ENCODE results near the gene LRRTM4.
A peak's percentile ranks its signal among the peaks of the same experiment; 100 is the strongest.
"Not testable (repeated sequence)": the region's sequence is repeated elsewhere in the genome, so short reads cannot be mapped to it uniquely, and the experiment has no call there.

The LRRTM4 gene

GRCh38 chr2:77046339-77046738 lies 475.8 kb downstream of the LRRTM4 start:
- no peak for DNase-seq

- DNase-seq: not testable (repeated sequence)
These were observed 476.7 kb downstream of the LRRTM4 start for GRCh38 chr2:77045456-77045855.

- DNase-seq: no peak
These were observed 487.7 kb downstream of the LRRTM4 start for GRCh38 chr2:77034445-77034844.

- not testable (repeated sequence) for DNase-seq
These were observed 492.9 kb downstream of the LRRTM4 start for GRCh38 chr2:77029237-77029636.

- DNase-seq: no peak
These were observed 494.1 kb downstream of the LRRTM4 start for GRCh38 chr2:77028032-77028600.

- no peak for DNase-seq
These were observed 496.5 kb downstream of the LRRTM4 start for GRCh38 chr2:77025714-77026113.

DNA sequence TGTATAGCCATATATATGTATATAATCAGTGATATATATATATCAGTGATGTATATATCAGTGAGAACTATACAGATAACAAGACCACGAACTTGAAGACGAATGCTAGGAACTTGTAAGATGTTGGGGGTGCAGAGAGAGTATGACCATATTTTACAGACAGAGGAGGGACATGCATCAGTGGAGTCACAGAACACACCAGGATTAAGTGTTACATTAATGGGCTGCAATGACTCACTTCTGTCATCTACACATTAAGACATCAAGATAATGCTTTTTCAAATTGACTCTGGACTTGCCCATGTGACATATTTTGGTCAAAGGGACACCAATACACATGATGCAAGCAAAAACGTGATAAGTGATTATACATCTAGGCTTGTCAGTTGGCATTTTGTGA lies 501.0 kb downstream of the LRRTM4 start:
- DNase-seq: no peak

- no peak for DNase-seq
These were observed 504.0 kb downstream of the LRRTM4 start for GRCh38 chr2:77018219-77018618.

DNA sequence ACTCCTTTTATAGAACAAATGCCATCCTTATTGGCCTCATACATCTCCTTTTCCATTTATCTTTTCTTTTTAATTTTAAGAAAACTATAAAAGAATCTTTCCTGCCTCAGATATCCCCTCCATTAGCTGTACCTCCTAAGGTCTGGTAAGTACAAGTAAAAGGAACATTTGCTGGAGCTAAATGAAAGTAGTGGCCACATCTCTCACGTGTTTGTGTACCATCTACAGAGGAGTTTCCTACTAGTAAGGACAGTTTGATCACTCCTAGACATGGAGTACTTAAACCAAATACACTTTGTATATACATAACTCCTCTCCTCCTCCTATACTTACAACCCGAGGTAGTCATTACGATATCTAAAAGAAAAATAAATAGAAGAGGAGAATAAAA lies 504.8 kb downstream of the LRRTM4 start:
- no peak for DNase-seq

GRCh38 chr2:77016443-77017354 lies 505.5 kb downstream of the LRRTM4 start:
- peak in 1 of 2 experiments; percentile 4 for DNase-seq

DNA sequence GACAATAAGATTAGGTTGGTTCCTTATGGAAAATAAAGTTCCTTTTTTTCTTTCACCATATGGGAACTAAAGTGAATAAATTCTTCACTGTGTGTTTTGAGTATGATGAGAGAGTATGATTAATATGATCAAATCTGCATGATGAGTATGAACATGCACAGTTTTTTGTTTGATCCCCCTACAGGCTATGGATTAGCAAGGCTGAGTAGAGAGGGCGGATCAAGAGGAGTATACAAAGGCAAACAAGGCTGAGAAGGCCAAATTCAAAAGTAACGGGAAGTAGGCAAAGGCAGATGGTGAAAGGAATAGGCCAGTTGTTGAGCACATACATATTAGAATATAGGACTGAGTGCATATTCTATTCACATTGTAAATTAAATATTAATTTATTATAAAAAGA lies 508.2 kb downstream of the LRRTM4 start:
- no peak for DNase-seq

- no peak for DNase-seq
These were observed 508.7 kb downstream of the LRRTM4 start for GRCh38 chr2:77013457-77013856.

DNA sequence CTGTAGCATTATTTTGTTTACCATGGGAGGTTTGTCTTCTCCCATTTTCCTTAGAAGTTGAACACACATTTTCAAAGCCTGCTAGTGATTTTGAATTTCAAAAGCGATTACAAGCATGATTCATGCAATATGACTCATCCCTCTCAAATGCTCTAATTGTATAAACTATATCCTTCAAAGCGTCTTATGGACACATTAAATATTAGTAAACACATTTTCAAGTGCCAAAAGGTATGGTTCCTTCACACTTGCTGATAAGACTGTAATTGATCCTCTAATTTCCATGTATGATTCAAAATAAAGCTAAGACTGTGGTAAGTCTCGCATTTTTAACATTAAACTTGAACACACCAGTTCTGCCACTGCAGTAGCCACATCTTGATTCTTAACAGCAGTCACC lies 512.9 kb downstream of the LRRTM4 start:
- DNase-seq: no peak

GRCh38 chr2:77008853-77009252 lies 513.3 kb downstream of the LRRTM4 start:
- DNase-seq: no peak

DNA sequence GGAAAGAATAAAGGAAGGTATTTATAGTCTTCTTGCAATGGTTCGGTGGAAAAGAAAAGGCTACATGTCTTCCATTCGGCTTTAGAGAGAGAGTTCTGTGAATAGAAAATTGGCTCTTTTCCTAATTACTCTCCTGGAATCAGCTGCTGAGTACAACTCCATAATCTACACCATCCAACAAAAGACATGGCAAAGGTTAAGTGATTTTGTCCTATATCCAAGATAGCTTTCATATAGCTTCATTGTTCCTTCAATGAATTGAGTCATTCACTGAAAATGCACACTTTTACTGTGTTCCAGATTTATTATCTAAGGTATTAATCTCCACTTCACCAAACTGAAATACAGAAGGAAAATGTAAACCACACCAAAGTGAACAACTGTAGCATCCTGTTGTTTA lies 514.5 kb downstream of the LRRTM4 start:
- DNase-seq: no peak

DNA sequence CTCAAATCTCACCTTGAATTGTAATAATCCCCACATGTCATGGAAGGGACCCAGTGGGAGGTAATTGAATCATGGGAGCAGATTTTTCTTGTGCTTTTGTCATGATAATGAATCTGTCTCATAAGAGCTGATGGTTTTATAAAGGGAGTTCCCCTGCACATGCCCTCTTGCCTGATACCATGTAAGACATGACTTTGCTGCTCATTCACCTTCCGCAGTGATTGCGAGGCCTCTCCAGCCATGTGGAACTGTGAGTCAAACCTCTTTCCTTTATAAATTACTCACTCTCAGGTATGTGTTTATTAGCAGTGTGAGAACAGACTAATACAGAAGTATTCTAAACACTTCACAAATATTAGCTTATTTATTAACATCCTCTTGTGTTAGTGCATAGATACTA lies 516.7 kb downstream of the LRRTM4 start:
- DNase-seq: no peak

DNA sequence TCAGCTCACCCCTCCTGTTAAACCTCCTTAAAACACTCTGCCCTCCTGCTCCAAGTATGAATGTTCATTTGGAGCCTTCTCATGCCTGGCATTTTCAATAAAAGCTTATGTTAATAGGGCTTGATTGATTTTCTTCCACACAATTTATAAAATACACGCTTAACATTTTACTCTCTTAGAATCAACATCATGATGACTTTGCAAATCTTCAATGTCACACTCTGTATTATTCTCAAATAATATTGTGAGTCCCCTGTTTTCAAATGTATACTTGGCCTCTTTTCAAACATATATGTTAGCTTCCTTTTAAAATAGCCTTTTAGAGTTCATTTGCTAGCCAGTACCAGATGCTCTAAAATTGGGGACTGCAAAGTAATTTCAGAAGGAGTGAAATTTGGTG lies 520.3 kb downstream of the LRRTM4 start:
- no peak for DNase-seq

- no peak for DNase-seq
These were observed 523.5 kb downstream of the LRRTM4 start for GRCh38 chr2:76998704-76999103.

DNA sequence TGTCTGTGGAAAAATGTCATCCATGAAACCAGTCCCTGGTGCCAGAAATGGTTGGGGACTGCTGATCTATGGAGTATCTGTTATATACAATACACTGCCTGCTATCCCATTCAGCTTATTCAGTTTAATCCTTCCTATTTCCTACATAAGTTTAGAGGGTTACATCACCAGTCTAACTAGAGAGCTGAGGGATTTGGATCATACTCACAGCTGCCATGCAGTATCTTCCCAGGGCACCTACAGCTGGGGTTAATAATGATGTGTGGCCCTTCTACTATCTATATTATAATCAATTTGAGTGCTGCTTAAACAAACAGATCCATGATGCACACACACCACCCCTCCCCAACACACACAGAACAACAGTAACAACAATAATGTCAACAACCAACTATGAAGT lies 524.0 kb downstream of the LRRTM4 start:
- DNase-seq: no peak

GRCh38 chr2:76997296-76997695 lies 524.9 kb downstream of the LRRTM4 start:
- no peak for DNase-seq

GRCh38 chr2:76985387-76986136 lies 536.6 kb downstream of the LRRTM4 start:
- no peak for DNase-seq

DNA sequence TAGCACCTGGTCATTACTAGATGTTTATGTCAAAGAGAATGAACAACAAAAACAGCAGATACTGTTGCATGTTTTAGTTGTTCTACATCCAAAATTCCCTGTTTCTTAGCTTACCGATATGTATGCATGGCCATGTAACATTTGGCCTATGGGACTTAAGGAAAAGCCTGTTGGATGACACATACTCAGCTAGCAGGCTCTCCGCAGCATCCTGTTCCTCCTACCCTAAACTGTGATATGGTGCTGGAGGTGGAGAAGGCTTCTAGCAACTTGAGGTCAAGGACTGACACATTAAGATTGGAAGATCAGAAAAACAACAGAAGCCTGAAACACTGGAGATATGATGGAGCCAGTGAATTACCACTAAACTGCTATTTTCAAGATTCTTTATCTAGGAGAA lies 537.8 kb downstream of the LRRTM4 start:
- no peak for DNase-seq

DNA sequence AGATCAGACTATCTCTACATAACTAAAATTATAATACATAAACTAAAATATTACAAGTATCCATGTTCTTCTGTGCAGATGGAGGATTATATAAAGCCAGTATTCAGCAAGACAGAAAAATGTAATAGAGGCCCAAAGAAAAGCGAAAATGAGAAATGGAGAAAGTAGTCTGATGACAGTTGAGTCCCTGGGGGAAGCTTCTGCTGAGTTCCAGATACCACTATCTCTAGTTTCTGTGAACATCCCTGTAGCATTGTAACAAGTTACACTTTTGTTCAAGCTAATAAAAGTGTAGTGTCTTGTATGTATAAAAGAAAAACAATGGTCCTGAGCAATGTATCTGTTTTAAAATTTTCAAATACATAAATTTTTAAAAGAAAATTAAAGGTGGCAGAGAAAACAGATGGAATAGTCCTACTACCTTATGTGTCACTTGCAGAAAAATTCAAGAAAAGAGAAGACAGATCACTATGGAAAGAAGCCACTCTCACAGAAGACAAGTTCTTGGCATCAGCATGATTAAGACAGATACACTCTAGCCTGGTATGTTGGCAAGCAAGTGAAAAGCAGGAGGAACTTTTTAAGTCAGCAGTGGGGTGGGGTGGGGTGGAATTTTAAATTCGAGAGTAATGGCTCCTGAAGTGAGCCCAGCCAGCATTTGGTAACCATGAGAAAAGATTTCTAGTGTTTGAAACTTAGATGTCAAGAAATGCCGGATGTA lies 541.9 kb downstream of the LRRTM4 start:
- no peak for DNase-seq
